Glomerular visceral epithelial cell (primary cell): ENCODE data around the gene TAB2.

Experiments
- DNase-seq: peaks from one replicate; pipeline ENCODE4 v3.0.0-alpha.2; 2016; ENCODE audit errors: extremely low spot score

The TAB2 gene

GRCh38 chr6:149317644-149318571 is at the start of gene TAB2:
Gene TAB2 (plus strand): TSS chr6:149317712. CDS start chr6:149369998, 52,286 bp downstream.
- peak; percentile 47 for DNase-seq

- no peak for DNase-seq
Observed at GRCh38 chr6:149268146-149268545, 49.4 kb upstream of the TAB2 start.

GRCh38 chr6:149268768-149269167 is 48.7 kb upstream of the TAB2 start:
- no peak for DNase-seq

GRCh38 chr6:149270616-149271015 is 46.9 kb upstream of the TAB2 start:
- DNase-seq = no peak

GRCh38 chr6:149271348-149272340 is 45.9 kb upstream of the TAB2 start:
- no peak for DNase-seq

- DNase-seq = no peak
Observed at GRCh38 chr6:149273318-149273717, 44.2 kb upstream of the TAB2 start.

- DNase-seq = no peak
Observed at GRCh38 chr6:149275621-149276020, 41.9 kb upstream of the TAB2 start.

- no peak for DNase-seq
Observed at GRCh38 chr6:149277621-149278020, 39.9 kb upstream of the TAB2 start.

GRCh38 chr6:149278997-149279396 is 38.5 kb upstream of the TAB2 start:
- no peak for DNase-seq

GRCh38 chr6:149284904-149285303 is 32.6 kb upstream of the TAB2 start:
- no peak for DNase-seq

- no peak for DNase-seq
Observed at GRCh38 chr6:149285626-149286025, 31.9 kb upstream of the TAB2 start.

- DNase-seq = no peak
Observed at GRCh38 chr6:149286905-149287304, 30.6 kb upstream of the TAB2 start.

GRCh38 chr6:149289192-149289781 is 28.2 kb upstream of the TAB2 start:
- DNase-seq = no peak

- no peak for DNase-seq
Observed at GRCh38 chr6:149289966-149290365, 27.5 kb upstream of the TAB2 start.

GRCh38 chr6:149293244-149293643 is 24.3 kb upstream of the TAB2 start:
- no peak for DNase-seq

GRCh38 chr6:149300563-149300962 is 16.9 kb upstream of the TAB2 start:
- no peak for DNase-seq

GRCh38 chr6:149302723-149303122 is 14.8 kb upstream of the TAB2 start:
- no peak for DNase-seq

GRCh38 chr6:149303468-149303867 is 14.0 kb upstream of the TAB2 start:
- no peak for DNase-seq

- DNase-seq = no peak
Observed at GRCh38 chr6:149305372-149305771, 12.1 kb upstream of the TAB2 start.

- DNase-seq = peak; percentile 61
Observed at GRCh38 chr6:149306967-149307366, 10.5 kb upstream of the TAB2 start.

GRCh38 chr6:149311293-149311692 is 6.2 kb upstream of the TAB2 start:
- no peak for DNase-seq

- DNase-seq = no peak
Observed at GRCh38 chr6:149311766-149312165, 5.7 kb upstream of the TAB2 start.
